ENCODE results near the gene CENPX. TPM values are rescaled to one million over a fixed set of nuclear protein-coding genes. Genes with fewer than 3 reads are reported as not detected.

Gene CENPX
- polyA plus RNA-seq, 1 donor (not counting 4 experiments of a cell fraction or from before 2014, with no cell fraction given), result 48.2 TPM

DNA sequence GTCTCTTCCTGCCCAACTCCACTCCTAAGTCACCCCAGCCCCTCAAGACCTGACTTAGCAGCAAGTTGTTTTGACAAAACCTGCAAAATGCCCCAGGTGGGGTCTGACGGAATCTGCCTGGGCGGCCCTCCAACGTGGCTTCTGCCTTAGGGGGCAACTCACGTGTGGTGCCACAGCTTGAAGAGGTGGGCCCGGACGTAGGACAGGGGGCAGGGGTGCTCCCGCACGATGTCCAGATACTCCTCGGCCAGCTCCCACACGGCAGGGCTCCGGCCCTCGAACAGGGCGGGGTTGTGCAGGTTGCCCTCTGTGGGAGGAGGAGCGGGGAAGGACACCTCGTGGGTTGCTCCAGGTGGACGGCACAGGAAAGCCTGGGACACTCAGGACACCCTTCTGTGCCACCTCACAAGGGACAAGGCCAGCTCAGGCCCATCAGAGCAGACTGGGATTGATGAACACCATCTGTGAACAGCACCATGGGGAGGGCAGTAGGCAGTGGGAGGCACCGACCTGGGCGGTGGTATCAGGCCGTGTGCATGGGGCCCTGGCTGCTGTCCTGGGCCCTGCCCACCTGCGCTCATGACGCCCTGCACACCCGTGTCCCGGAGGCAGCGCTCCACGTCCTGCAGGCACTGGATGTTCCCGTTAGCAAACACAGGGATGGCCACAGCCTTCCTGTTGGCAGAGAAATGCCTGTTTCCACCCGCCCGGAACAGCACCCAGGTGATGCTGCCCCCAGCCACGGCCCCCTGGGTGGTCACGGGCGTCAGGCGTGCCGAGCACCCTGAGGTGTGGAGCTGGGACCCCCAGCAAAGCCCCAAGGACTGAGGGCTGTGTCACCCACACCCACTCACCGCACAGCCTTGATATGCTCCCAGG, 38.6 kb upstream of the CENPX start:
- Histone ChIP-seq H3K27me3 (ENCODE audit: control insufficient read depth, extremely low read depth, insufficient read depth, low read length) (no peaks in the 10 kb centered on the region), H3K9ac (ENCODE audit: control insufficient read depth, extremely low read depth, insufficient read depth, low read length) (no peak overlapping the region), H3K9me1 (ENCODE audit: control insufficient read depth, extremely low read depth, insufficient read depth, low read length) (no peaks in the 10 kb centered on the region), H4K20me1 (ENCODE audit: control insufficient read depth, extremely low read depth, insufficient read depth, low read length) (peaks cover 9% of the 10 kb centered on the region), H3K36me3 (ENCODE audit: control insufficient read depth in 2 of 2, extremely low read depth in 1 of 2, insufficient read depth in 2 of 2, low read length in 2 of 2) (peaks cover 28 to 34% of the 10 kb centered on the region in 2 experiments), H3K4me3 (ENCODE audit: control insufficient read depth in 2 of 3, extremely low read depth in 1 of 3, insufficient read depth in 2 of 3, low read depth in 1 of 3, low read length in 3 of 3) (no peak overlapping the region), H3K4me1 (ENCODE audit: control insufficient read depth, extremely low read depth, insufficient read depth, low read length) (peaks cover 12% of the 10 kb centered on the region), H3K79me2 (ENCODE audit: control insufficient read depth, insufficient read depth, low read length) (peaks cover 20% of the 10 kb centered on the region), H3K27ac (ENCODE audit: control insufficient read depth, insufficient read depth, low read length) (no peak overlapping the region), H3K4me2 (ENCODE audit: control insufficient read depth, extremely low read depth, insufficient read depth, low read depth, low read length) (no peak overlapping the region), H3K9me3 (ENCODE audit: control insufficient read depth, low read depth, low read length) (no peaks in the 10 kb centered on the region), H2AFZ (ENCODE audit: control insufficient read depth, low read length) (no peak overlapping the region)
- dilution Hi-C loops (cut with MboI; ENCODE audit: extremely low pct_ligation_motif_present, low sequenced_read_pairs), result no loop called here
- TF ChIP-seq EZH2 (IDR thresholded peaks at IDR 0.05; ENCODE audit: low read length), result no peak
- TF ChIP-seq, protein P1, sequence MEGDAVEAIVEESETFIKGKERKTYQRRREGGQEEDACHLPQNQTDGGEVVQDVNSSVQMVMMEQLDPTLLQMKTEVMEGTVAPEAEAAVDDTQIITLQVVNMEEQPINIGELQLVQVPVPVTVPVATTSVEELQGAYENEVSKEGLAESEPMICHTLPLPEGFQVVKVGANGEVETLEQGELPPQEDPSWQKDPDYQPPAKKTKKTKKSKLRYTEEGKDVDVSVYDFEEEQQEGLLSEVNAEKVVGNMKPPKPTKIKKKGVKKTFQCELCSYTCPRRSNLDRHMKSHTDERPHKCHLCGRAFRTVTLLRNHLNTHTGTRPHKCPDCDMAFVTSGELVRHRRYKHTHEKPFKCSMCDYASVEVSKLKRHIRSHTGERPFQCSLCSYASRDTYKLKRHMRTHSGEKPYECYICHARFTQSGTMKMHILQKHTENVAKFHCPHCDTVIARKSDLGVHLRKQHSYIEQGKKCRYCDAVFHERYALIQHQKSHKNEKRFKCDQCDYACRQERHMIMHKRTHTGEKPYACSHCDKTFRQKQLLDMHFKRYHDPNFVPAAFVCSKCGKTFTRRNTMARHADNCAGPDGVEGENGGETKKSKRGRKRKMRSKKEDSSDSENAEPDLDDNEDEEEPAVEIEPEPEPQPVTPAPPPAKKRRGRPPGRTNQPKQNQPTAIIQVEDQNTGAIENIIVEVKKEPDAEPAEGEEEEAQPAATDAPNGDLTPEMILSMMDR (optimal IDR thresholded peaks at IDR 0.05 in 1 of 3, IDR thresholded peaks at IDR 0.05 in 1 of 3, conservative IDR thresholded peaks at IDR 0.05 in 1 of 3; ENCODE audit: extremely low read depth in 1 of 3, insufficient read depth in 2 of 3, low read length in 3 of 3), result no peak
- no peak for DNase-seq (ENCODE audit: low read depth, low spot score)
- no peak for FAIRE-seq

DNA sequence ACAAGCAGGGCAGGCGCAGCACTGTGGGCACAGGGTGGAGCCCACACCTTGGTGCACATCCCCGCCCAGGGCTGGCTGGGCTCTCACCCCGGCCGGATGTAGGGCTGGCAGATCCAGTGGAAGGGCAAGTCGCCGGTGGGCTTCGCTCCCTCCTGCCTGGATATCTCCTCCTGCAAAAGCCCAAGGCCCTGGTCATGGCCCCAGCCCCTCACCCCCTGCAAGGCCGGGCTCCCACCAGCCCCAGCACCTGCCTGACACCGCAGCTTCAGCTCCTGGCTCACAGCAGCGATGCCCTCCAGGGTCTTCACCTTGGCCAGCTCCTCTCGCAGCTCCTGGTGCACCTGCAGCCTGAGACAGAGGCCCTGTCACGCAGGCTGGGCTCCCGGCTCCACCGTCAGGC, 37.9 kb upstream of the CENPX start:
- Histone ChIP-seq H4K20me1 (ENCODE audit: control insufficient read depth, extremely low read depth, insufficient read depth, low read length) (peaks cover 9% of the 10 kb centered on the region), H3K9me1 (ENCODE audit: control insufficient read depth, extremely low read depth, insufficient read depth, low read length) (no peaks in the 10 kb centered on the region), H3K79me2 (ENCODE audit: control insufficient read depth, insufficient read depth, low read length) (peaks cover 20% of the 10 kb centered on the region), H3K9me3 (ENCODE audit: control insufficient read depth, low read depth, low read length) (no peaks in the 10 kb centered on the region), H3K27ac (ENCODE audit: control insufficient read depth, insufficient read depth, low read length) (no peak overlapping the region), H3K9ac (ENCODE audit: control insufficient read depth, extremely low read depth, insufficient read depth, low read length) (no peak overlapping the region), H3K36me3 (ENCODE audit: control insufficient read depth in 2 of 2, extremely low read depth in 1 of 2, insufficient read depth in 2 of 2, low read length in 2 of 2) (peaks cover 35 to 36% of the 10 kb centered on the region in 2 experiments), H3K4me2 (ENCODE audit: control insufficient read depth, extremely low read depth, insufficient read depth, low read depth, low read length) (no peak overlapping the region), H2AFZ (ENCODE audit: control insufficient read depth, low read length) (no peak overlapping the region), H3K27me3 (ENCODE audit: control insufficient read depth, extremely low read depth, insufficient read depth, low read length) (no peaks in the 10 kb centered on the region), H3K4me3 (ENCODE audit: control insufficient read depth in 2 of 3, extremely low read depth in 1 of 3, insufficient read depth in 2 of 3, low read depth in 1 of 3, low read length in 3 of 3) (no peak overlapping the region), H3K4me1 (ENCODE audit: control insufficient read depth, extremely low read depth, insufficient read depth, low read length) (peaks cover 7% of the 10 kb centered on the region)
- TF ChIP-seq EZH2 (IDR thresholded peaks at IDR 0.05; ENCODE audit: low read length), result no peak
- FAIRE-seq, result no peak
- dilution Hi-C loops (cut with MboI; ENCODE audit: extremely low pct_ligation_motif_present, low sequenced_read_pairs), result no loop called here
- no peak for DNase-seq (ENCODE audit: low read depth, low spot score)
